IPS DF 4.7 (cell line): ENCODE measurements around the gene PSME2.

ENCODE experiments used
- DNase-seq: peaks from one replicate; pipeline ENCODE4 v3.0.0-alpha.2; 2013; ENCODE audit warnings: low spot score; ENCODE audit errors: extremely low read depth

Gene PSME2

GRCh38 chr14:24179961-24180796 lies 33.8 kb upstream of the PSME2 start:
- no peak for DNase-seq

- DNase-seq: no peak
Measured at GRCh38 chr14:24179294-24179960, 33.0 kb upstream of the PSME2 start.

DNA sequence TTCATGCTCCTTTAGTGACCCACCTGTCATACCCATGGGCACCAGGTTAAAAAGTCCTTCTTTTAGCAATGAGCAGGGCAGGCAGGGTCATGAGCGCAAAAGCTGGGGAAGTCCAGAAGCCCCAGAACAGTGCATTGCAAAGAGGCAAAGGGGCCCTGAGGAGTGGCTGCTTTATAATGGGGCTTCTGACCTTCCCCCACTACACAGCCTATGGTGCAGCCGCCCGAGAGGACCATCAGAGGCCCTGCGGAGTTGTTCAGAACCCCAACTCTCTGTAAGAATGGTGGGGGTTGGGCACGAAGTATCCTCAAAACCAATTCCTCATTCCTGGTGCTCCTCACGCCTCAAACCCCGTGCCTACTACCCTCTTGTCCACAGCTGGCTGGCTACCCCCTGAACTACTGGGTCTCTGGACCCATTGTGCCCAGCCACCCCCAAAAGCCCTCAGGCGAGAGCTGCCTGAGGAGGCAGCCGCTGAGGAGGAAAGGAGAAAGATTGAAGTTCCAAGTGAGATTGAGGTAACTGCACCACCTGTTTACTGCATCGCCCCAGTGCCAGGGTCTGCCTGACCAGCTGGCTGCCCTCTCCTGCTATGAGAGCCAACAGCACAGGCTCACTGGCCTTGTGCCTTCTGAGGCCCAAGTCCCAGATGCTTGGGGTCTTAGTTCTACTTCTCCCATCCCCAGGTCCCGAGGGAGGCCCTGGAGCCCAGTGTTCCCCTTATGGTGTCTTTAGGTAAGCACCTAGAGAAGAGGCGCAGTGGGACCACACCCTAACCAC lies 32.2 kb upstream of the PSME2 start:
- no peak for DNase-seq

DNA sequence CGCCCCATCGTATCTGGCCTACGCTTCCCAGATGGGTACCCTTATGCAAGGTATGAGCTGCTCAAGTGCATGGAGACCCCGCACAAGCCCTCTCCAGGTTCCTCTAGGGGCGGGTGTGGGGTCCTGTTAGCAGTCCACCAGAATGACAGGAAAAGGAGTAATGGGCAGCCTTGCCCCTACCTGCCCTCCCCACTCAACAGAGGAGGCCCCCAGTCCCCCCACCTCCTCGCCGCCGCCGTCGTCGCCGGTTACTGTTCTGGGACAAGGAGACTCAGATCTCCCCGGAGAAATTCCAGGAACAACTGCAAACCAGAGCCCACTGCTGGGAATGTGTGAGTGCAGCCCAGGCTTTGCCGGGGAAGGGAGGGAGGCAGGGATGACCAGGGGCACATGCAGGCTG lies 31.5 kb upstream of the PSME2 start:
- no peak for DNase-seq

DNA sequence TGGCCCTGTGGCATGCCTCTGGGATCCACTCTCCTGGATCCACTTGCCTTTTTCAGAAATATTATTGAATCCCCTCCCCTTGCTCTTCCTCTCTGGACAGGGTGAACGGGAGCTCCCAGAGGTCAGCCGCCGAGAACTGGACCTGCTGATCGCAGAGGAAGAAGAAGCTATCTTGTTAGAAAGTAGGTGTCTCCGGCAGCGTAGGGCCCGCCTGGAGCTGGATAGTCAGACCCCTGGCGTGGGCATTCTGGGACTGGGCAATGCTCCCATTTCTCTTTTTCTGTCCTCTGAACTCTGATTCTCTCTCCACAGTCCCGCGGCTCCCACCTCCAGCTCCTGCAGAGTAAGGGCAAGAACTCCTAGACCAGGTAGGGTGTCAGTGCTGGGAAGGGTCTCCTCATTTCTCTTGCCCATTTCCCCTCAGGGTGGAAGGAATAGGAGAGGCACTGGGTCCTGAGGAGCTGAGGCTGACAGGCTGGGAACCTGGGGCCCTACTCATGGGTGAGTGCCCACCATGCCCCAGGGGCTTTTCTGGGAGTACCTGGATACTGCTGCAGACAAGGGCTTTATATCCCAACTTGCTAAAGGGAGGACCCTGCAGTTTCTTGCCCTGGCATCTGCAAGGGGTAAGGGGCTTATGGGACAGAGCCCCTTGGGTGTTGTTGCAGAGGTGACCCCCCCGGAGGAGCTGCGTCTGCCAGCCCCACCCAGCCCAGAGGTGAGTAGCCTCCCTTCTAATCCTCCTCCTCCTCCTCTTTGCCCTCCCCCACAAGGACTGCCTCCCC lies 30.8 kb upstream of the PSME2 start:
- no peak for DNase-seq

DNA sequence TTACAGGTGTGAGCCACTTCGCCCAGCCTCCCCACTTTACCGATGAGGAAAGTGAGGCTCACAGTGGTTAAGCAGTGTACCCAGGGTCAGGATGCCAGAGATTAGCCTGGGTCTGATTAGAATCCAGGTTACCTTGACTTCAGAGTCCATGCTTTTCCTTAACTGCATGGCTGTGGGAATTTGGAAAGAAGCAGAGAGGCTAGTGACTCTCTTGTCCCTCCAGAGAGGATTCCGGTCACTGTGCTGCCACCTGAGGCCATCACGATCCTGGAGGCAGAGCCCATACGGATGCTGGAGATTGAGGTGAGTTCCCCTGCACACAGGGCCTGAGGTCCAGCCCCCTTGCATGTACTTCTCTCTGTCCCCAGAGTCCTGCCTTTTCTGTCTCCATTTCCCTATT lies 30.2 kb upstream of the PSME2 start:
- no peak for DNase-seq

GRCh38 chr14:24172871-24173281 lies 26.5 kb upstream of the PSME2 start:
- DNase-seq: no peak

GRCh38 chr14:24172261-24172860 lies 26.0 kb upstream of the PSME2 start:
- DNase-seq: no peak

GRCh38 chr14:24171422-24172260 lies 25.2 kb upstream of the PSME2 start, which contains the start of gene REC8:
REC8 (plus strand) TSS chr14:24172080; CDS start chr14:24172553, 473 bp downstream.
- no peak for DNase-seq

DNA sequence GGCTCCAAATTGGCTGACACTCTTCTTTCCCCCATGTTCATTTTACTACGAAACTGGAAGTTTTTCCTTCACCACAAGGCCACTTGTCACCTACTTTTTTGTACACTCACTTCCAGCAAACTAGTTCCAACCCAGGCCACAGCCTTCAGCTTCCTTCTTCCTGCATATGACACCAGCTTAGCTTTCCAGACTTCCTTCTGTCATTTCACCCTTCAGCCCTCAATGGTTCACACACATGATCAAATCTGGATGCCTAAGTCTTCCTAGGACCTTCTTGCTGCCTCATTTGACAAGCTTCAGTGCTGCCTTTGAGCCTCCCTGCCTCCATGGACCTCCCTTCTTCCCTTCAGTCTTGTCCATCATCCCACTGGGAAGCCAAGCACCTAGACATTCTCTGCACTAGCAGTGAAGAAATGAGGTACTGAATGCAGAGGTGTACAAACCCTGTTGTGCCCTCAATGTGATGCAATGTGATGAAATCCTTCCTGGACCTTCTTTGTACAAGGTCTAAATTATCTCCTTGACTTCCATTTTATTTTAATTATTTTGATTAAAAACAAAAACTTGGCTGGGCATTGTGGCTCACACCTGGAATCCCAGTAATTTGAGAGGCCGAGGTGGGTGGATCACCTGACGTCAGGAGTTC lies 21.2 kb upstream of the PSME2 start:
- DNase-seq: no peak

DNA sequence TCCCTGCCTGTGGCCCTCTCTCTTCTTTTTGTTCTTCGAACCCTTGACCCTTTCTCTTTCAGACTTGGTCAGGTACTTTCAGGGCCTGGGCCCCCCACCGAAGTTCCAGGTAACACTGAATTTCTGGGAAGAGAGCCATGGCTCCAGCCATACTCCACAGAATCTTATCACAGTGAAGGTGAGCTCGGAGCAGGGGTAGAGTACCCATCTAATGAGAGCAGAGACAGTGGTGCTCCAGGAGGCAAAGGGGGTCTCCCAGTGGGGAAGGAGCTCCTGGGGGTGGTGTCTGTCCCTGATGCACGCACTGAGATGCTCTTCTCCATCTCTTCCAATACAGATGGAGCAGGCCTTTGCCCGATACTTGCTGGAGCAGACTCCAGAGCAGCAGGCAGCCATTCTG lies 19.4 kb upstream of the PSME2 start:
- DNase-seq: no peak

DNA sequence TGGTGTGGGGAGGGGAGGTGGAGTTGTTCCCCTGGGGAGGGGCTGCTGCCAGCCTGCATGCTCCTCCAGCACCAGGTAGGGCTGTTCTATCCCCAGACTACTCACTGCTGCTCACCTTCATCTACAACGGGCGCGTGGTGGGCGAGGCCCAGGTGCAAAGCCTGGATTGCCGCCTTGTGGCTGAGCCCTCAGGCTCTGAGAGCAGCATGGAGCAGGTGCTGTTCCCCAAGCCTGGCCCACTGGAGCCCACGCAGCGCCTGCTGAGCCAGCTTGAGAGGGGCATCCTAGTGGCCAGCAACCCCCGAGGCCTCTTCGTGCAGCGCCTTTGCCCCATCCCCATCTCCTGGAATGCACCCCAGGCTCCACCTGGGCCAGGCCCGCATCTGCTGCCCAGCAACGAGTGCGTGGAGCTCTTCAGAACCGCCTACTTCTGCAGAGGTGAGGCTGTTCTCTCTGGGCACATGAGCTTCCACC lies 18.1 kb upstream of the PSME2 start:
- DNase-seq: no peak

DNA sequence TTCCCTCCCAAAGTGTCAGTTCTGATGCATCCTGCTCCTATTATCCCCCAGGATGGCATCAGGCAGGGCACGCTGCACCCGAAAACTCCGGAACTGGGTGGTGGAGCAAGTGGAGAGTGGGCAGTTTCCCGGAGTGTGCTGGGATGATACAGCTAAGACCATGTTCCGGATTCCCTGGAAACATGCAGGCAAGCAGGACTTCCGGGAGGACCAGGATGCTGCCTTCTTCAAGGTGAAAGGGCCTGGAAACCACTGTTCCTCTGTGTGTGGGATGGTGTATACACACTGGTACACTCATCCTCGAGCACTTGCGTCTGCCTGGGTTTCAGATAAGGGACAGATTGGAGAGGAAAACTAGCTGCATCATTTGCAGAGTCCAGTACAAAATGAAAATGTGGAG lies 15.7 kb upstream of the PSME2 start:
- no peak for DNase-seq

DNA sequence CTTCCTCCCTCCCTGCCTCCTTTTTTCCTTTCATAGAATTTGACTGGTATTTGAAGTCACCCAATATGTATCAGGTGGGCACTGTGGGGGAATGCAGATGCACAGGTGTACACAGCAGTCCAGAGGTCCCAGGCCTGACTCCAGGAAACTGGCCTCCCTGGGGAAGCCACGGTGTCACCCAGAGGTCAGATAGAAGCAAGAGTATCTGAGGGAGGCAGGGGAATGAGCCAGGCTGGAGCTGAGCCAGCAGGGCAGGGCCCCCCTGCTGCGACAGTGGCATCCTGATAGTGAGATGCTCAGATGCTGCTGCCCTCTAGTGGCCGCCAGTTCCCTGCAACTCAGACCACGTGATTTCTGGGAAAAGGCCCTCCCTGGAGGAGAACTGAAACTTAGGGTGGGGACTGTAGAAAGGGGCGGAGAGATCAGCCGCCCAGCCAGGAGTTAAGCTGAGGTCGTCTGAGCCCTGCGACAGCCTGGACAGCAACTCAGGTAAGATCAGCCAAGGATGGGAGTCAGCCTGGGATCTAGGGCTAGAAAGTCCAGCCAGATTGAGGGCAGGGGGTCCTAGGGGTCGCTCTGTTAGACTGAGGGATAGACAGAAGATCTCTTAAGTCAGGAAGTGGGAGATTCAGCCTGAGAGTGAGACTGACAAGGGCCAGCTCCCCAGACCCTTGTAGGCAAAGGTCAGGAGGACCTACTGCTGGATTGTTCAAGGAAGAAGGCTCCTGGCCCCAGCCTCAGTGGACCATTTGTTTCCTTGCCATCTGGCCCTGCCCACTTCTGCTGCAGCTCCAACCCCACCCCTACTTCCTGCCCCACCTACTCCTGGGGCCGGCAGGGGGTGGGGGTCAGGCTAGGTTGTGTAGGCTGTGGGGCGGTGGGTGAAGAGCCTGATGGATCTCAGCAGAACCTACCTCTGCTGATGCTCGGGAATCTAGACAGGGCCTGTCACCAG lies 14.7 kb upstream of the PSME2 start, which contains the start of gene IRF9:
TSS of gene IRF9 (plus strand) at position 416 of the 955 bp plus-strand sequence. CDS start 880 bp downstream, outside the sequence.
- DNase-seq: peak; percentile 92

GRCh38 chr14:24160499-24160849 lies 14.1 kb upstream of the PSME2 start:
- no peak for DNase-seq

DNA sequence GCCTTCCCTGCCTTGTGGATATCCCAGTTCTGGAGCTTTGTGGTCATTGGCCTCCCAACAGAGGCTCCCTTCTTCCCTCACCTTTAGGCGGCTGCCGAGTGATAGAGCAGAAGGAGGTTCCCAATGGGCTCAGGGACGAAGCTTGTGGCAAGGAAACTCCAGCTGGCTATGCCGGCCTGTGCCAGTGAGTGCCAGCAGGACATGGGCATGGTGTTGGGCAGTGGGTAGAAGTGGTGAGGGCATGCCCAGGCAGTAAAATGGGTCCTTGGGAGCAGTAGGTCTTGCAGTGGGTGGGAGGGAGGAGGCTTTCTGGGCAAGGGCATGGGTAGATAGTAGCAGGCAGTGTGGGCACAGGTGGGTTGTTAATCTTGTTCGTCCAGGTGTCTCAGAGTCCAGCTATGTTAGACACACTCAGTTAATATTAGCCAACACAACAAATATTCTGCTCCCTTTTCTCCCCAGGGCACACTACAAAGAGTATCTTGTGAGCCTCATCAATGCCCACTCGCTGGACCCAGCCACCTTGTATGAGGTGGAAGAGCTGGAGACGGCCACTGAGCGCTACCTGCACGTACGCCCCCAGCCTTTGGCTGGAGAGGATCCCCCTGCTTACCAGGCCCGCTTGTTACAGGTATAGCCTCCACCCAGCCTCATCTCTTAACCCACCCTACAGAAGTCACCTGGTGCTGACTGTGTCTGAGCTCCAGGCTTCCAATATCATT lies 13.5 kb upstream of the PSME2 start:
- no peak for DNase-seq

DNA sequence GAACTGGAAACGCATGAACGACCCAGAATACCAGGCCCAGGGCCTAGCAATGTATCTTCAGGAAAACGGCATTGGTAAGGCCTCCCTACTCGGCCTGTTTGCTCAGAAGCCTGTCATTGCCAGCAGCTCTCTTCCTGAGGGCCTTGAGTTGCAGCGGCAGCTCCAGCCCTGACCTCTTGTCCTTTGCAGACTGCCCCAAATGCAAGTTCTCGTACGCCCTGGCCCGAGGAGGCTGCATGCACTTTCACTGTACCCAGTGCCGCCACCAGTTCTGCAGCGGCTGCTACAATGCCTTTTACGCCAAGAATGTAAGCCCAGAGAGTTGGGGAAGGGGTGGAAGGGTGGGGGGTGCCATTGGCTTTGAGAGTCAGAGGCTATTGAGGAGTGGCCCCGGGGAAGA lies 10.9 kb upstream of the PSME2 start:
- DNase-seq: no peak
